GM19023 (cell line): ENCODE data around the gene P3R3URF.
"Not testable (repeated sequence)": the region's sequence is repeated elsewhere in the genome, so short reads cannot be mapped to it uniquely, and the experiment has no call there.

Experiments
- ATAC-seq: cut with Tn5 transposase; IDR thresholded peaks from one replicate; pipeline ENCODE4 v1.9.1; 2021; ENCODE audit warnings: mild to moderate bottlenecking, moderate library complexity; ENCODE audit not compliant: unreplicated experiment

P3R3URF gene

DNA sequence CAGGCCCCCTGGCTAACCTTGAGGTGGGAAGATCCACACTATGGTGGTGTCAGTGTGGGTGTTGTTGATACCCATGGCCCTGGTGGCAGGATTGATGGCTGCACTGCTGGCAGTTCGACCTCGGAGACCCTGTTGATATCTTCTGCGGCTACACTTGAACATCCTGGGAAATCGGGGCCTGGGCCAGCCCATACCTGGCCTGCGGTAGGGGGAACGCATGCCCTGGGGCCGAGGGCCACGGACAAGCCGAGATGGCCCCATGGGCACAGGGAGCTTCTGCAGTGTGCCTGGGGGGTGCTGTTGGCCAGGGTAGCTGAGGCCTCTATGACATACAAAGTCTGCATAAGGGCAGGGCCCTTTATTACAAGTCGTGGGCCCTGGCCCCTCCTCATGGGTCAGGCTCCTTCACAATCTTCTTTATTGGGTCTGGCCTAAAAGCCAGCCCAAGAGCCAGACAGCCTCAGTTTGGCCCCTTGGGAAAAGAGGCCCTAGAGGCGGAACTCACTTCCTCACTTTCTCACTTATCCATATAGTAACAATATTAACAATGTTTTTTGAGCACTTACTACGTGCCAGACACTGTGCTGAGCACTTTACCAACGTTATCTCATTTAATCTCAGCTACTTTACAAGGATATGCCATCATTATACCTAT is at the start of gene P3R3URF:
Gene P3R3URF (minus strand): TSS at position 278 of the 655 bp plus-strand sequence. CDS start 17 bp downstream, at position 261.
- no peak for ATAC-seq

- no peak for ATAC-seq
These were observed 48.7 kb upstream of the P3R3URF start for GRCh38 chr1:46224966-46225365.

- ATAC-seq = no peak
These were observed 47.2 kb upstream of the P3R3URF start for GRCh38 chr1:46223472-46223943.

DNA sequence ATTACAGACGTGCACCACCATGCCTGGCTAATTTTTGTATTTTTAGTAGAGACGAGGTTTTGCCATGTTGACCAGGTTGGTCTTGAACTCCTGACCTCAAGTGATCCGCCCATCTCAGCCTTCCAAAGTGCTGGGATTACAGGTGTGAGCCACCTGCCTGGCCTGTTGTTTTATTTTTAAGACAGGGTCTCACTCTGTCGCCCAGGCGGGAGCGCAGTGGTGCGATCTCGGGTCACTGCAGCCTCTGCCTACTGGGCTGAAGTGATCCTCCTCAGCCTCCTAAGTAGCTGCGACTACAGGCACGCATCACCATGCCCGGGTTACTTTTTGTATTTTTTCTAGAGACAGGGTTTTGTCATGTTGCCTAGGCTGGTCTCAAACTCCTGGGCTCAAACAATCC is 46.8 kb upstream of the P3R3URF start:
- ATAC-seq = not testable (repeated sequence)

DNA sequence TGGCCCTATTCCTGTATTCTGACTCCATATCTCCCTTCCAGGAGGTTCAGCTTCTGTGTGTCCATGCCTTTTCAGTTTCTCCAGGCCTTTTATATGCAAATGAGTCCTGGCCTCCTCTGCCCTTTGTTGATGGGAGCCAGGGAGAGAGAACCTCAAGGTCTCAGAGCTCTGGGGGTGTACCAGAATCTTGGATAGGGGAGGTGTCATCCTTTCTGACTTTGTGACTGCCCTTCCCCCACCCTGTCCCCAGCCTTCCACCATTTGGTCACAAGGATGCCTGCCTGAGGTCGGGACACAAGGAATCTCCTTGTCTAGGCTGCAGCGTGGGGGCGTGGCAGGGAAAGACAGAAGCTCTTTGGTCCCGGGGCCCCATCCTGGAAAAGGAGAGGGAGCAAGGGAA is 45.5 kb upstream of the P3R3URF start:
- no peak for ATAC-seq

DNA sequence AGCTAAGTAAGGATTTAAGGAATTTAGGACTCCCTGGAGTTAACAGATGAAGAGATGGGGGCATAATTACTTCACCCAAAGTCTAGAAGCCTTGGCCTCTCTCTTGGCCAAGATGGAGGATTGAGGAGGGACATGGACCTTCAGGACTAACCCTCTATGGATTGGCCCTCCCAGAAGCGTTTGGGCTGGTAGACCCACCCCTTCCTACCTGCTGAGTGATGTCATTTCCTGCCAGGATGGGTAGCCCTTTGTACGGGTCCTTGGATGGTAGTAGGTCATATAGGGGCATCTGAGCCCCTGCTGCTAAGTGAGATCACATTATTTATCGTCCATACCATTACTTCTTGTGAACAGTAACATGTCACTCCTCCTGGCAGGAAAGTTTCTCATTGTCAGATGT is 44.5 kb upstream of the P3R3URF start:
- no peak for ATAC-seq

GRCh38 chr1:46219551-46220520 is 43.5 kb upstream of the P3R3URF start:
- no peak for ATAC-seq

GRCh38 chr1:46218443-46218842 is 42.2 kb upstream of the P3R3URF start:
- no peak for ATAC-seq

- no peak for ATAC-seq
These were observed 39.2 kb upstream of the P3R3URF start for GRCh38 chr1:46215504-46215903.

GRCh38 chr1:46211051-46211450 is 34.8 kb upstream of the P3R3URF start:
- no peak for ATAC-seq

DNA sequence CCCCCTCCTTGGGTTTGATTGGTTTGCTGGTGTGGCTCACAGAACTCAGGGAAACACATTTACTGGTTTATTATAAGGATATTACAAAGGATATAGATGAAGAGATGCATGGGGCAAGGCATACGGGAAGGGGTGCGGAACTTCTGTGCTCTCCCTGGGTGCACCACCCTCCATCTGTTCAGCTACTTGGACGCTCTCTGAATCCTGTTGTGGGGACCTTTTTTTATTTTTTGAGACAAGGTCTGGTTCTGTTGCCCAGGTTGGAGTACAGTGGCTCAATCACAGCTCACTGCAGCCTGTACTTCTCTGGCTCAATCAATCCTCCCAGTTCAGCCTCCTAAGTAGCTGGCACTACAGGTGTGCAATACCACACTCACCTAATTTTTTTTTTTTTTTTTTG is 34.3 kb upstream of the P3R3URF start:
- ATAC-seq = no peak

DNA sequence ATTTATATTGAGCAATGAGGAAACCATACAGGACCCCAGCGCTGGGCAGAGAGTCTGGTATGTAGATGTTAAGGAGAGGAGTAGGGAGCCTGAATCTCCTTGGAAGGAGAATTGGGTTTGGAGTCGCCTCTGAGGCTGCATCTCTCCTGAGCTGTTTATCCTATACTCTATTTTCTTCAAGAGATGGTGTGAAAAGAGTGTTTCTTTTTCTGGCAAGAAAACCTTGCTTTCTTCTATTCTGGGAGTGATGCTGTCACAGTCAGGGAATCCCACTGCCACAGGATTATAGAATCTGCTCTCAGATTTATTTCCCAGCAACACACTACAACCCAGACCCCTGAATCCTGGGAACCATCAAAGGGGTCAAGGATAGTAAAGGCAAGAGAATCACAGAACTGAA is 30.1 kb upstream of the P3R3URF start:
- no peak for ATAC-seq

GRCh38 chr1:46205791-46206190 is 29.5 kb upstream of the P3R3URF start:
- no peak for ATAC-seq

GRCh38 chr1:46205141-46205540 is 28.9 kb upstream of the P3R3URF start:
- ATAC-seq = no peak

DNA sequence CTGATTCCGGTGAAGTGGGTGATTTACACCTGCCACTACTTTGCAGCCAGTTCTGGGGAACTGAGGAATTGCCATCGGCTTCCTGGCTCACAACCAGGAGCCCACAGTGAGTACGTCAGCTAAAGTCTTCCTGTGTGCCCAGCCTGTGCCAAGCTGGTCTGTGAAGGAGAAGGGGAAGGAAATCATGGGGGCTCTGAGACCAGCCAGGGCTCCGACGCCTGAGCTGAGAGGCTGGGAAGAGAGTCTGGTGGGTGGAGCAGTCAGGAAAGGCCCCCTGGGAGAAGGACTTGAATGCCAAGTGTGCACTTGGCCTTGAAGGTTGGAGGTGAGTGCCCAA is 28.1 kb upstream of the P3R3URF start:
- ATAC-seq = no peak

- ATAC-seq = no peak
These were observed 27.6 kb upstream of the P3R3URF start for GRCh38 chr1:46203738-46204405.

DNA sequence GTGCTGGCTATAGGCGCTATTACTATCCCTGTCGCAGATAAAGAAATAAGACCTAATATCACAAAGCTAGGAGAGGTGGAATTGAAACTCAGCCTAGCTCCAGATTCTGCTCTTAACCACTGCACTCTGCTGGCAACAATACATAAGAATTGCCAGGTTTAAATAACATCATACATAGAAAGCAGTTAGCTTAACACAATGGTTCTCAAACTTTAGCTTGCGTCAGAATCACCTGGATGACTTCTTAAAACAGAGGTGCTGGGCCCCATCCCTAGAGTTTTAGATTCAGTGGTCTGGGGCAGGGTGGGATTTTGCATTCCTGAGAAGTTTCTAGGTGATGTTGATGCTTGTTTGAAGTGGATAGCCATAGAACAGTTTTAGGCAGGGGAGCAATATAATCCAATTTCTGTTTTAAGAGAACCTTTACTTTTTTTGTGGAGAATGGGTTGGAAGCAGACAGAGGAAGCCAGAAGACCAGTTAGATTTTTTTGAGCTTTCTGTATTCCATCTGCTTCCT is 23.0 kb upstream of the P3R3URF start:
- ATAC-seq = no peak

- ATAC-seq = peak; percentile 93
These were observed 21.9 kb upstream of the P3R3URF start, which contains the start of gene POMGNT1 for GRCh38 chr1:46197964-46198811. POMGNT1 (minus strand) TSS chr1:46198434; CDS start chr1:46197821, 613 bp downstream.

DNA sequence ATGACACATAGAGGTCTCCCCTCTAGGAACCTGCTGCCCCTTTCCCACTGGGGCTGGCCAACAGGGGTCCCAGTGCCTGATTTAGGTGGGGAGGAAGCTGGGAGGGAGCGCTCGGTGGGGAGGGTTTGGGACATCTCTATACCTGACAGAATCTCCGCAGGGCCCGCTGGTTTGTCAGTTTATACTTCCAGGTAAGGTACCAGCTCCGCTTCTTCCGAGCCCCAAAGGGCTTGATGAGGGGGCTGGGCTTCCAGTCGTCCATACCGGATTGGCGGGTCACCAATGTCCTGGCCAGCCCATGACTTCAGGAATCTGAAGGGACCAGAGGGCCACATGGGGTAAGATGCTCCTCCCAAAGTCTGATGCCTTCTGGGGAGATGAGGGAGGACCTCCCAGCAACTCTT is 21.3 kb upstream of the P3R3URF start:
- no peak for ATAC-seq

- ATAC-seq = no peak
These were observed 20.3 kb upstream of the P3R3URF start for GRCh38 chr1:46196609-46197008.
